Left renal cortex interstitium (tissue), 4 donors: ENCODE results near the gene TMEM45B. TPM values are rescaled to one million over a fixed set of nuclear protein-coding genes. Genes with fewer than 3 reads are reported as not detected.
A peak's percentile ranks its signal among the peaks of the same experiment; 100 is the strongest.
"Not testable (repeated sequence)": the region's sequence is repeated elsewhere in the genome, so short reads cannot be mapped to it uniquely, and the experiment has no call there.

Experiments used
- DNase-seq, 4 donors: peaks; one replicate each; pipeline ENCODE4 v3.0.0-alpha.2; 2013; ENCODE audit warnings: low read depth in 4 of 4, low spot score in 2 of 4, missing footprints in 1 of 4
- polyA plus RNA-seq, 4 donors: library from polyadenylated mRNA; unstranded; fragments of 120-200 nt; gene quantifications; one replicate each; pipeline ENCODE4 v1.2.1, GENCODE V29; 2013; ENCODE audit not compliant: insufficient read length in 4 of 4

Gene TMEM45B
- polyA plus RNA-seq, 4 donors, result 17.9 to 27.7 (median 22.6) TPM

DNA sequence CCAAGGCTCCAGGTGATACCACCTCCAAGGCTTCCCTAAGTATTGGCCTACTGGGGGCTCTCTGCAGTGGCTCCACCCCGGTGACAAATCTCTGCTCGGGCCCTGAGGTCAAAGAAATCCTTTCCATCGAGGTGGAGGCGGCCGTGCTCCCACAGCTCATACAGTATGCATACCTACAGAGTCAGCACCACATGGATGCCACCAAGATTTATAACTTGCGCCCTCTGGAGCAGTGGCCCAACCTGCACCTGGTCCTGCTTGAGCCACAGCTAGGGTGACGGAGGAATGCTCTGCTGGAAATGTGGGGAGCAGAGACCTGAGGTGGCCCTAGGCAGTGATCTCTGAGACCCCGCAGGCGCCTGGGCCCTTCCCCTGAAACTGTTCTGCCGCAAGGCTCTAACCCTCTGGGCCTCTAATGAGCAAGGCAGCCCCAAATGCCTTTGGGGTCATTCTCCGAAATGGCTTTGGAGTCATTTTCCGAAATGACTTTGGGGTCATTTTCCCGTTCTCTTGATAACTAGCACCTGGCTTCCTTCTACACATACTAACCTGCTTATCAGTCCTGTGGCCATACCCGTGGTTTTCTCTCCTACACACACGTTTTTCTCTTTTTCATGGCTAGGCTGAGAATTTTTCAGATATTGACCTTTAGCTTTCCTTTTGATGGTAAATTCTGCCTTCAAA lies 33.9 kb downstream of the TMEM45B start:
- no peak for DNase-seq

DNA sequence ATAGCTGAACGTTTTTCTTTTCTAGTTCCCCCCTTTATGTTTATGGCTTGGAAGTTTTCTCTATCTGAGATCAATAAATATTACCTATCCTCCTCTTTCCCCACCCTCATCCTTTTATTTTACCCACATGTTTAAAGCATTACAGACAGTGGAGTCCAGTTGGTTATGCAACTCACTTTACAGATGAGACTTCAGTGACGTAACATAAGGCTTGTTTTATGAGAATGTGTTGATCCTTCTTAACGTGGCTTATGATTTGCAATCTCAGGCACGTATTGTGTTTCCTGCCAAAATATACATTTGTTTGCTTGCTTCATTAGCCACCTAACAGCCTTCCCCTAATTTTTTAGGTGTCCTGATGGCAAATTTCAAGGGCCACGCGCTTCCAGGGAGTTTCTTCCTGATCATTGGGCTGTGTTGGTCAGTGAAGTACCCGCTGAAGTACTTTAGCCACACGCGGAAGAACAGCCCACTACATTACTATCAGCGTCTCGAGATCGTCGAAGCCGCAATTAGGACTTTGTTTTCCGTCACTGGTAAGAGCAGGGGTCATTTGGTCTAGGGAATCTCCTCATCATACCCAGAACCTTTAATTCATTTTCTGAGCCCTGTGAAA lies 36.6 kb downstream of the TMEM45B start:
- DNase-seq, result no peak

- no peak for DNase-seq
These were observed 38.0 kb downstream of the TMEM45B start for GRCh38 chr11:129853518-129854231.

GRCh38 chr11:129854232-129854805 lies 38.7 kb downstream of the TMEM45B start:
- no peak for DNase-seq

DNA sequence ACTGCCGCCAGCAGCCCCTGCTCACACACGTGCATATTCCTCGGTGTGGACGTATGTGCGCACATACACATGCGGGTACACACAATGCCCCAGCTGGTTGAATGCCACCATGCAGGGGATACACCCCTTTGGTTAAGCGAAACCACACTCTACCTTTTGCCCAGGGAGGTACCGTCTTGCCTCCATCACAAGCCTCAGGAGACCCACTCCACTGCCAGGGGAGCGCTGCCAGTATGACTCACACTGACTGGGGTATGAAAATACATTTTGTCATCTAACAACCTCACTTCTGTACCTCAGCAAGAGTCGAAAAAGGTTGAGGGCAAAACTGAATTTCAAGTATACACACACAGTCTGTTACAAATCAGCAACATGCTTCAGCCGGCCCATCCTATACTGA lies 39.4 kb downstream of the TMEM45B start:
- DNase-seq, result no peak

- no peak for DNase-seq
These were observed 40.4 kb downstream of the TMEM45B start for GRCh38 chr11:129856036-129856435.

DNA sequence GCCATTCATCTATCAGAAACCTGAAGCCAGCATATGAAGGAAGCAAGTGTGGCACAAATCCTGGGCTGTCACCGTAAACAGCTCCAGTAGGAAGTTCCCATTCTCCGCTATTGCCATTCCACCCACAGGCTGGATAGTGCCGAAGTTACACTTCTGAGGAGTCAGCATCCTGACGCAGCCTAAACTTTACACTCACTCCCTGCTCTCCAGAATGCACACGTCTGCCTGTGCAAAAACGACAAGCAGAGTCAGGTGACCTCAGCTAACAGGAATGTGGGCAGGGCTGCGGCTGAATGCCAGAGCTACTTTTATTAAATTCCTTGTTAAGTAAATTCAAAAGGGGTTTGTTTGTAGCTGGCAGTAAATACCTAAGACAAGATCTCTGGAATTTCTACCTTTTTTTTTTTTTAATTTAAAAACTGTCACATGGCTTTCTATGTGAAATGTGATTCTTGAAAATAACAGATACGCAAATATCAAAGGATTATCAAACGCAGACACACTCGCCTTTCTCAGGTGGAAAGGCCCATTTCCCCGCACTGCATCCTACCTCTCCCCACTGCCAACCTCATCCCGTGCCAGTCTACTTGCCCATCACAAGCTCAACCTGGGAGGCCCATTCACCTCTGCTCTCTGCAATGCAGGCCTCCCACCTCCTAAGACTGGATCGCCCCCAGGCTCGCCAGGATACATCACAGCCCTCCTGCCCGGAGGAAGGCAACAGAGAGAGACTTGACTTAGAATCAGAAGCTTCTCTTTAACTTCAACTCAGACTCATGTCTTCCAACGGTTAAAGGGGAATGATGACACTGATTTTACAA lies 46.3 kb downstream of the TMEM45B start:
- peak in 3 of 4 donors; percentile 42 to 70 (median 47) for DNase-seq

DNA sequence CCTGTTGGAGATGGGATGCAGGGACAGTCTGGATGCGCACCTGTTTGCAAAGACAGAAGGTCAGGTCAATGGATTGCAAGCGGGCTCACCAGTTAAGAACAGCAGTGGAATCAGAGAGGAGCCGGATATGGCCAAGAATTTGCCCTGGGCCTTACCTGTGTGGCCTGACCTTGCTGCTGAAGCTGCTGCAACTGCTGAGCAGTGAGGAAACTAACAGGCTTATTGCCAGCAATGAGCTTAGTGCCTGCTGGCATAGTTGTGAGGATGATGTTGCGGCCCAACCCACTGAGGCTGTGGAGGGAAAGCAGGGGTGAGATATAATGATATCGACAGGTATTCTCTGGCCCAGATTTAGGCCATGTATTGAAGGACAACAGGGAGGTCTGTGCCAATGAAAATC lies 49.2 kb downstream of the TMEM45B start:
- no peak for DNase-seq

DNA sequence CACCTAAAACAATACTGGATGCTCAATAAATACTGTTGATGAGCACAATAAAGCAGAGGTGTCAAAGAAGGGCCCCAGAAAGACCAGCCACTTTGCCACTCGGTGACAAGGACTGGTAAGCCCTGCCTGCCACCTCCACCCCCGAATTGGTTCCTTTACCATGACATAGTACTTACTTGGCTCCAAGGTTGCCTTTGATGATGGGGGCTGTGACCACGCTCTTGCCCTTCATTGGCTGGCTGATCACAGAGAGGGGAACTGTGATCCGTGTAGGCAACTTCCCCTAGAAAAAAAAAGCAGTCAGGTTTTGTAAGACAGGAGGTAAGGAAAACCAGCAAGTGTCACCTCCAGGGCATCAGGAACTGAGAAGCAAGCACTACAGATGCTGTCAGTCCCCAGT lies 50.1 kb downstream of the TMEM45B start:
- no peak for DNase-seq

GRCh38 chr11:129866311-129866710 lies 50.7 kb downstream of the TMEM45B start:
- DNase-seq, result no peak

DNA sequence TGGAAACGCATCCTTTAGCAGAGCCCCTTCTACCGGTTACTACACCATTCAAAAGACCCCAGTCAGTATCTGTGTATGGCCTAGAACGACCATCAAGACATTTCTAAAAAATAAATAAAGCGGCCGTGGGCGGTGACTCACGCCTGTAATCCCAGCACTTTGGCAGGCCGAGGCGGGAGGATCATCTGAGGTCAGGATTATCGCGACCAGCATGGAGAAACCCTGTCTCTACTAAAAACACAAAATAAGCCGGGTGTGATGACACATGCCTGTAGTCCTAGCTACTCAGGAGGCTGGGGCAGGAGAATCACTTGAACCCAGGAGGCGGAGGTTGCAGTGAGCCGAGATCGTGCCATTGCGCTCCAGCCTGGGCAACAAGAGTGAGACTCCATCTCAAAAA lies 53.0 kb downstream of the TMEM45B start:
- not testable (repeated sequence) for DNase-seq

- no peak for DNase-seq
These were observed 56.3 kb downstream of the TMEM45B start for GRCh38 chr11:129871914-129872313.

GRCh38 chr11:129880311-129880710 lies 64.7 kb downstream of the TMEM45B start:
- no peak for DNase-seq

DNA sequence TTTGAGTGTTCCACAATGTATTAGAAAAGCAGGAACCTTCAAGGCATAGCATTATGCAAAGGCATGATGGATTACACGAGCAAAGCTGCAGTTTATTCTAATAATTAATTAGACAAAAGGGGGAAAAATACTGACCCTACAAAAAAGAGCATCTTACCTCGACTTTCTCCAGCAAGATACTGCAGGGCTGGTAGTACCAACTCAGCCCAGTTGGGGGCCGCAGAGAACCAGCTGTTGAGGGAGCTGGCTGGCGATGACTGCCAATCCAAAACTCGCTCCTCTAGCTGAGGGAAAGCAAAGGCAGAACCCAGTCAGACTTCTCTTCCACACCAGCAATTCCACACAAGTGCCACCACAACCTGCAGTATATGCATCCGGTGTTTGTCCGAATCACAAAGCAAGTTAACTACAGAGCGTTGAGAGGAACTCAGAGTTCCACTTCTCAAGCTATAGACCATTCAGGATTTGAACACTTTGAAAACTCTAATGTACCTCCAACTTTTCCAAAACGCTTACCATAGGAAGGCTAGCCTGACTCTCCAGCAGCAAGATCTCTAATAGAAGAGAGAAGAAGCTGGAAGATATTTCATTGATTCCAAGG lies 66.0 kb downstream of the TMEM45B start:
- no peak for DNase-seq

DNA sequence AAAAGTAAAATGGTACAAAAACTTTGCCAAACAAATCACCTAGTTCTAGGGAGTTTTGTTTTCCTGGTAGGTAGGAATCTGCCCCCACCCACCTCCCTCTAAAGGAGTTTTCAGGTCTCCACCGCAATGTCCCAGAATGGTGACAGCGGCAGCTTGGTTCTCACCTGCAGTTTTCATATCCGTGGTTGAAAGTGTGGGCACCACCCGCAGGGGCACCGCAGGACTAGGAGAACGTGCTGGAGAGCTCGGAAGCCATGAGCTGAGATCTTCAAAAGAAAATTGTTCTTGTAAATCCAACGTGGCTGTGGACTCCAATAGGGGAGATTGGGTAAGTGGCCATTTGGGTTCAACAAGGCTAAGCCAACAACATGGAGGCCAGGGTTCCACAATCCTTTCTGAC lies 68.9 kb downstream of the TMEM45B start:
- no peak for DNase-seq

DNA sequence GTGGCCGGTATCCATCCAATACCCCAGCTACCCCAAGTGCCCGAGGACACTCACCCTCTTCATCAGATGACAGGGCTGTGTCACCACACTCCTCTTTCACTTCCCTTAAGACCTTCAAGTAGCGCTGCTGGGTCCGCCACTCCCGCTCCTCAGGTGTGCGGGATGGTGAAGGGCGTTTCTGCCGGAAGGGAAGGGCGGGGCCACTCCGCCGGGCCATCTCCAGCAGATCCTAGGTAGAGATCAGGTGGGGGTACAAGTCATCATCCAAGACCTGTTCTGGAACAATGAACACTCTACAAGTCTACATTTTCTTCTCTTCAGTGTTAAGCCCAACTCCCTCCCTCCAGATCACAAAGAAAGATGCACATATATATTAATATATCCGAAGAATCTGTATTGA lies 69.7 kb downstream of the TMEM45B start:
- DNase-seq, result no peak

- DNase-seq, result no peak
These were observed 72.8 kb downstream of the TMEM45B start for GRCh38 chr11:129888451-129888850.

- DNase-seq, result peak in 1 of 4 donors; percentile 11
These were observed 78.9 kb downstream of the TMEM45B start for GRCh38 chr11:129894278-129895125.
